Left lung (tissue), 10 donors: ENCODE results near the gene CKM. TPM values are rescaled to one million over a fixed set of nuclear protein-coding genes. Genes with fewer than 3 reads are reported as not detected.

Experiments used
- ATAC-seq: fragments of 200-7000 bp; cut with Tn5 transposase; one replicate; pipeline ENCODE4 v1.9.1; 2020; ENCODE audit warnings: moderate library complexity
- DNase-seq, 4 donors: peaks; one replicate each; pipeline ENCODE4 v3.0.0-alpha.2; 2013 to 2020
- H3K27ac ChIP-seq, 2 donors: fragments of 200-600 bp; sonication (generic) in 1 of 2; one replicate each; pipeline versions ENCODE4 v1.5.0 to v1.8.0; 2020 to 2021
- H3K27me3 ChIP-seq, 2 donors: fragments of 200-600 bp; sonication (generic) in 1 of 2; one replicate each; pipeline versions ENCODE4 v1.5.0 to v1.8.0; 2020 to 2021
- H3K36me3 ChIP-seq, 2 donors: fragments of 200-600 bp; sonication (generic) in 1 of 2; one replicate each; pipeline versions ENCODE4 v1.5.0 to v1.8.0; 2020 to 2021
- H3K4me1 ChIP-seq, 2 donors: fragments of 200-600 bp; one replicate each; pipeline ENCODE4 v1.8.0; 2021
- H3K4me3 ChIP-seq, 2 donors: fragments of 200-600 bp; sonication (generic) in 1 of 2; one replicate each; pipeline versions ENCODE4 v1.5.0 to v1.8.0; 2020 to 2021; ENCODE audit warnings: mild to moderate bottlenecking in 1 of 2
- H3K9me3 ChIP-seq, 2 donors: fragments of 200-600 bp; sonication (generic) in 1 of 2; one replicate each; pipeline versions ENCODE4 v1.5.0 to v1.8.0; 2020 to 2021
- CTCF ChIP-seq, 2 donors: fragments of 200-600 bp; sonication (generic) in 1 of 2; IDR thresholded peaks; one replicate each; pipeline versions ENCODE4 v1.5.0 to v1.8.0; 2021; ENCODE audit warnings: antibody characterized with exemption in 2 of 2
- intact Hi-C, 2 donors: fragments of 100-400 bp; cut with DNase I; formaldehyde crosslinking; loops; one replicate each; pipeline versions ENCODE4 v1.11.2 to v1.14.2; 2022
- polyA plus RNA-seq, 6 donors: library from polyadenylated mRNA; unstranded; fragments of 120-200 nt; gene quantifications; one replicate each; pipeline ENCODE4 v1.2.1, GENCODE V29; 2013; ENCODE audit not compliant: insufficient read length in 6 of 6
- total RNA-seq, 2 donors: library from RNA; stranded (reverse); fragmentation: NEBNext Ultra II Directional; extraction: Animal tissue kit (Norgen Biotek cat#: 25700); gene quantifications; one replicate each; pipeline ENCODE4 v1.2.1, GENCODE V29; 2021
- donor health status: DM: no; HTN: yes; CAD: no.
- donor health status: DM: no; HTN: no; CAD: no.

CKM gene
- total and polyA plus RNA-seq, 8 donors = 0.20 to 1.7 (median 0.38) TPM

- Histone ChIP-seq H3K9me3 (no peaks in the 10 kb centered on the region), H3K27ac (no peak overlapping the region), H3K27me3 (no peaks in the 10 kb centered on the region), H3K4me1 (no peaks in the 10 kb centered on the region), H3K4me3 (no peak overlapping the region), H3K36me3 (peaks cover 0 to 39% of the 10 kb centered on the region in 2 donors)
- no peak for TF ChIP-seq CTCF (IDR thresholded peaks at IDR 0.05)
- intact Hi-C loops = no loop called here
- no peak for ATAC-seq
- no peak for DNase-seq
Measured at GRCh38 chr19:45263013-45263412, 59.7 kb downstream of the CKM start.

GRCh38 chr19:45262570-45262969, 60.1 kb downstream of the CKM start:
- Histone ChIP-seq H3K36me3 (peaks cover 0 to 34% of the 10 kb centered on the region in 2 donors), H3K27ac (no peak overlapping the region), H3K4me1 (no peaks in the 10 kb centered on the region), H3K9me3 (no peaks in the 10 kb centered on the region), H3K4me3 (no peak overlapping the region), H3K27me3 (no peaks in the 10 kb centered on the region)
- intact Hi-C loops = no loop called here
- TF ChIP-seq CTCF (IDR thresholded peaks at IDR 0.05) = no peak
- ATAC-seq (no peak), DNase-seq (no peak)

GRCh38 chr19:45258862-45259261, 63.8 kb downstream of the CKM start:
- ATAC-seq = no peak
- no peak for DNase-seq
- Histone ChIP-seq H3K36me3 (peaks cover 0 to 16% of the 10 kb centered on the region in 2 donors), H3K4me1 (peaks cover 1 to 12% of the 10 kb centered on the region in 2 donors), H3K4me3 (no peak overlapping the region), H3K27ac (no peak overlapping the region), H3K27me3 (no peaks in the 10 kb centered on the region), H3K9me3 (no peaks in the 10 kb centered on the region)
- intact Hi-C loops = no loop called here
- no peak for TF ChIP-seq CTCF (IDR thresholded peaks at IDR 0.05)

- DNase-seq (no peak), ATAC-seq (no peak)
- Histone ChIP-seq H3K9me3 (no peaks in the 10 kb centered on the region), H3K27me3 (no peaks in the 10 kb centered on the region), H3K36me3 (peaks cover 0 to 11% of the 10 kb centered on the region in 2 donors), H3K27ac (no peak overlapping the region), H3K4me3 (no peak overlapping the region), H3K4me1 (peaks cover 11 to 32% of the 10 kb centered on the region in 2 donors)
- intact Hi-C loops = no loop called here
- no peak for TF ChIP-seq CTCF (IDR thresholded peaks at IDR 0.05)
Measured at GRCh38 chr19:45256836-45257235, 65.8 kb downstream of the CKM start.

Other genes starting within 250 kb of the CKM start
- gene ZNF296, start 246.4 kb downstream of the CKM start, total RNA-seq = 1 to 10 TPM; 1.4 to 2.0 TPM
- 1 to 10 TPM in 2 of 6 donors, under 1 TPM in 4; 0.43 to 1.4 (median 0.85) TPM for gene ZNF296, start 246.4 kb downstream of the CKM start, polyA plus RNA-seq
- gene GEMIN7, start 243.6 kb downstream of the CKM start, total RNA-seq = 10 to 100 TPM; 20.9 to 24.0 TPM
- gene GEMIN7, start 243.6 kb downstream of the CKM start, polyA plus RNA-seq = 10 to 100 TPM; 18.9 to 25.4 (median 21.5) TPM
- gene PPP1R37, start 229.7 kb downstream of the CKM start, total RNA-seq = 10 to 100 TPM; 26.8 to 29.8 TPM
- gene PPP1R37, start 229.7 kb downstream of the CKM start, polyA plus RNA-seq = 10 to 100 TPM; 17.3 to 27.4 (median 22.4) TPM
- gene NKPD1, start 161.9 kb downstream of the CKM start, total RNA-seq = not detected
- gene NKPD1, start 161.9 kb downstream of the CKM start, polyA plus RNA-seq = under 1 TPM; 0.08 to 0.24 (median 0.17) TPM
- gene TRAPPC6A, start 144.6 kb downstream of the CKM start, total RNA-seq = 10 to 100 TPM; 13.0 to 13.6 TPM
- 10 to 100 TPM; 19.1 to 28.9 (median 24.1) TPM for gene TRAPPC6A, start 144.6 kb downstream of the CKM start, polyA plus RNA-seq
- gene BLOC1S3, start 144.1 kb downstream of the CKM start, total RNA-seq = 10 to 100 TPM; 13.8 to 15.8 TPM
- 10 to 100 TPM in 1 of 6 donors, 1 to 10 TPM in 5; 7.8 to 10.5 (median 9.0) TPM for gene BLOC1S3, start 144.1 kb downstream of the CKM start, polyA plus RNA-seq
- 1 to 10 TPM; 3.2 to 3.3 TPM for gene EXOC3L2, start 77.5 kb downstream of the CKM start, total RNA-seq
- gene EXOC3L2, start 77.5 kb downstream of the CKM start, polyA plus RNA-seq = 1 to 10 TPM in 3 of 6 donors, under 1 TPM in 3; 0.85 to 2.4 (median 1.1) TPM
- 10 to 100 TPM; 24.6 to 33.7 TPM for gene MARK4, start 71.6 kb downstream of the CKM start, total RNA-seq
- 10 to 100 TPM; 35.6 to 46.4 (median 38.9) TPM for gene MARK4, start 71.6 kb downstream of the CKM start, polyA plus RNA-seq
- gene KLC3, start 17.9 kb upstream of the CKM start, total RNA-seq = 1 to 10 TPM in 1 of 2 donors, under 1 TPM in 1; 0.73 to 1.9 TPM
- gene KLC3, start 17.9 kb upstream of the CKM start, polyA plus RNA-seq = 1 to 10 TPM in 1 of 6 donors, under 1 TPM in 5; 0.52 to 1.3 (median 0.66) TPM
- gene ERCC2, start 47.7 kb upstream of the CKM start, total RNA-seq = 10 to 100 TPM; 21.2 to 23.5 TPM
- 10 to 100 TPM; 29.5 to 36.7 (median 32.9) TPM for gene ERCC2, start 47.7 kb upstream of the CKM start, polyA plus RNA-seq
- 10 to 100 TPM; 30.0 to 51.4 TPM for gene PPP1R13L, start 82.2 kb upstream of the CKM start, total RNA-seq
- gene PPP1R13L, start 82.2 kb upstream of the CKM start, polyA plus RNA-seq = 10 to 100 TPM; 12.9 to 18.4 (median 15.9) TPM
- 1 to 10 TPM; 4.8 to 6.0 TPM for gene POLR1G, start 83.8 kb upstream of the CKM start, total RNA-seq
- 1 to 10 TPM; 2.8 to 5.2 (median 4.0) TPM for gene POLR1G, start 83.8 kb upstream of the CKM start, polyA plus RNA-seq
- gene ERCC1, start 101.0 kb upstream of the CKM start, total RNA-seq = 10 to 100 TPM; 56.1 to 57.8 TPM
- 100 to 1,000 TPM in 1 of 6 donors, 10 to 100 TPM in 5; 73.5 to 108 (median 91.4) TPM for gene ERCC1, start 101.0 kb upstream of the CKM start, polyA plus RNA-seq
- 10 to 100 TPM in 1 of 2 donors, 1 to 10 TPM in 1; 7.1 to 20.4 TPM for gene FOSB, start 145.1 kb upstream of the CKM start, total RNA-seq
- 100 to 1,000 TPM in 5 of 6 donors, 1 to 10 TPM in 1; 5.7 to 766 (median 199) TPM for gene FOSB, start 145.1 kb upstream of the CKM start, polyA plus RNA-seq
- gene RTN2, start 174.2 kb upstream of the CKM start, total RNA-seq = 10 to 100 TPM in 1 of 2 donors, 1 to 10 TPM in 1; 9.4 to 16.7 TPM
- 10 to 100 TPM in 4 of 6 donors, 1 to 10 TPM in 2; 6.6 to 17.9 (median 13.5) TPM for gene RTN2, start 174.2 kb upstream of the CKM start, polyA plus RNA-seq
- 1 to 10 TPM in 1 of 2 donors, under 1 TPM in 1; 0.47 to 2.1 TPM for gene PPM1N, start 175.6 kb upstream of the CKM start, total RNA-seq
- gene PPM1N, start 175.6 kb upstream of the CKM start, polyA plus RNA-seq = under 1 TPM; 0.17 to 0.60 (median 0.29) TPM
- gene VASP, start 184.6 kb upstream of the CKM start, total RNA-seq = 100 to 1,000 TPM; 109 to 220 TPM
- 10 to 100 TPM; 49.5 to 62.2 (median 54.6) TPM for gene VASP, start 184.6 kb upstream of the CKM start, polyA plus RNA-seq